ENCODE data around the gene PTCHD1.

Gene PTCHD1

DNA sequence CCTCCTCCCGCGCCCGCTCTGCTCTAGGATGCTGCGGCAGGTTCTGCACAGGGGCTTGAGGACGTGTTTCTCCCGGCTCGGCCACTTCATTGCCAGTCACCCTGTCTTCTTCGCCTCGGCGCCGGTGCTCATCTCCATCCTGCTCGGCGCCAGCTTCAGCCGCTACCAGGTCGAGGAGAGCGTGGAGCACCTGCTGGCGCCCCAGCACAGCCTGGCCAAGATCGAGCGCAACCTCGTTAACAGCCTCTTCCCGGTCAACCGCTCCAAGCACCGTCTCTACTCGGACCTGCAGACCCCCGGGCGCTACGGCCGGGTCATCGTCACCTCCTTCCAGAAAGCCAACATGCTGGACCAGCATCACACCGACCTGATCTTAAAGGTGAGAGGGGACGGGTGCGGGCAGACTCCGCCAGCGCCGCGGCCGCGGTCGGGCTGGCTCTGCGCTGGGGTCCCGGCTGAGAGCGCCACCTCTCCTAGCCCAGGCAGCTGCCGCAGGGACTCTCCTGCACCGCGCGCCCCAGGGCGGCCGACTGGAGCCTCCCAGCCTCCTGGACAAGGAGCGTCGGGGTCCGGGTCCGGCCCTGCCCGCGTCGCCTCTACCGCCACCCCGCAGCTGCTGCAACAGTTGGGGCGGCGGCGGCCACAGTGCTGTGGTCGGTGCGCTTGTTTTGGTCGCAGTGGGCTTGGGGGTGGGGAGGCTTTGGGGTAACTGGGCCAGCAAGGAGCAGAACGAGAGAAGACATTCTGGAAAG lies at the start of gene PTCHD1:
Gene PTCHD1 (plus strand): TSS at position 2 of the 752 bp plus-strand sequence. CDS start 27 bp downstream, at position 29.
- Mint-ChIP-seq H3K9me3 (no peaks in the 10 kb centered on the region), H3K27ac (peak within 1 kb of the TSS in 1 of 2 donors; percentile 27), H3K27me3 (peaks cover 59% of the 10 kb centered on the region), H3K4me1 (peaks cover 23% of the 10 kb centered on the region), H3K4me3 (peak within 1 kb of the TSS; percentile 67 to 77)
- no peak for DNase-seq
- peak; percentile 39 for ATAC-seq

- H3K9me3 Mint-ChIP-seq = peaks cover 0 to 7% of the 10 kb centered on the region in 2 donors
- H3K27me3 Mint-ChIP-seq = no peaks in the 10 kb centered on the region
- H3K4me3 Mint-ChIP-seq = no peak overlapping the region
- ATAC-seq (no peak), DNase-seq (no peak)
- no peaks in the 10 kb centered on the region for H3K4me1 Mint-ChIP-seq
- no peak overlapping the region for H3K27ac Mint-ChIP-seq
Observed at GRCh38 chrX:23286731-23287130, 47.9 kb upstream of the PTCHD1 start.

DNA sequence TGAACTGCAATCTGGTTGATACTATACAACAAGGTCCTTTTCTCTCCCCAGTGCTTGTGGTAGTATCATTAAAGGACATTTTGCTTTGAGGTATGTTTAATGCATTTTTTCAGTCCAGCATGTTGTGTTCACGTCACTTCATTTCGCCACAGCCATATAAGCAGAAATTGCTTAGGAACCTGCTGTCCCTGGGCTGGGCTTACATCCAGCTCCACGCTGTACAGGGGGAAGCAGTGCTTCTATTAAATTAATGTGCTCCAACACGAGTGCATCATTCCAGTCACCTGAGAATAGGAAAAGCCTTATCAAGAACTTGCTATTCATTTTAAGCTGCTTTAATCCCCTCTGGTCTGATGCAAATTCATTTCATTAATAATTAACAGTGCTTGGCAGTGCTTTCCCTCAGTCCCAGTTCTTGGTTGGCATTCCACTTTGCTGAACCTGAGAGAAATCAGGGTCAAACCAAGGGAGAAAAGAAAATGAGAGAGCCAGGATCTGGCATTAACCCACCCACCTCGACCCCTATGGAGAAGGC lies 47.4 kb upstream of the PTCHD1 start:
- no peak for ATAC-seq
- H3K4me1 Mint-ChIP-seq = no peaks in the 10 kb centered on the region
- no peak overlapping the region for H3K27ac Mint-ChIP-seq
- H3K9me3 Mint-ChIP-seq = peaks cover 0 to 7% of the 10 kb centered on the region in 2 donors
- H3K27me3 Mint-ChIP-seq = no peaks in the 10 kb centered on the region
- no peak overlapping the region for H3K4me3 Mint-ChIP-seq
- DNase-seq = no peak

- no peaks in the 10 kb centered on the region for H3K27me3 Mint-ChIP-seq
- H3K4me3 Mint-ChIP-seq = no peak overlapping the region
- no peaks in the 10 kb centered on the region for H3K9me3 Mint-ChIP-seq
- no peak for DNase-seq
- H3K4me1 Mint-ChIP-seq = no peaks in the 10 kb centered on the region
- H3K27ac Mint-ChIP-seq = no peak overlapping the region
- no peak for ATAC-seq
Observed at GRCh38 chrX:23292354-23292987, 42.2 kb upstream of the PTCHD1 start.

DNA sequence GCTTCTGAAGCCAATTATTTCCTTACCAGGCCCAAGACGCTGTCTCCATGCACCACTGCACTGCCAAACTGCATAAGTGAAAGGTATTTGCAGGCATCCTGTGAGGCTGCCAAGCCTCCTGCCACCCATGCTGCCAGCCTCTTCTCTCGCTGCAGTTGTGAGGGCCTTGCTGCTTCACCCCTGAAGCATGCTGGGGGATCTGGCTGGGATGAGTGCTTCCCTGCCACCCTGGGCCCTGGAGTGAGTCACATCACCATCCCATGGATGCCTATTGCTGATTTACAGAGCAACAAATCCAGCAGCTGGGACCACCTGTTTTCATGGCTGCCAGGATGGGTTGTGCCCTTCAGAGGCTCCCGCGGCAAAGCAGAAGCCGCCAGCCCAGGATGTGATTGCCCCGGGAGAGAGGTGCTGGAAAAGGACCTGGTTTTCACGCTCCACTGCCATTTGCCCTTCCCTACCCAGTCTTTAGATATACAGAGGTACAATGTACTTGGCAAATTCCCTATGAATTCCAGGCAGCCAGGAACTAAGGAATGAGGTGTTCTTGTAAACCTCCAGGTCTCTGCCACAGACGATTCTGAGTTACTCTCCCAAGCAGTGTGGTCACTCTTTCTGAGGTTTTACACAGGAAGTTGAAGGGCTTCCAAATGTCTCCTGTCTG lies 41.5 kb upstream of the PTCHD1 start:
- no peak for DNase-seq
- no peak for ATAC-seq
- H3K4me1 Mint-ChIP-seq = no peaks in the 10 kb centered on the region
- H3K27ac Mint-ChIP-seq = no peak overlapping the region
- H3K4me3 Mint-ChIP-seq = no peak overlapping the region
- H3K9me3 Mint-ChIP-seq = no peaks in the 10 kb centered on the region
- no peaks in the 10 kb centered on the region for H3K27me3 Mint-ChIP-seq

DNA sequence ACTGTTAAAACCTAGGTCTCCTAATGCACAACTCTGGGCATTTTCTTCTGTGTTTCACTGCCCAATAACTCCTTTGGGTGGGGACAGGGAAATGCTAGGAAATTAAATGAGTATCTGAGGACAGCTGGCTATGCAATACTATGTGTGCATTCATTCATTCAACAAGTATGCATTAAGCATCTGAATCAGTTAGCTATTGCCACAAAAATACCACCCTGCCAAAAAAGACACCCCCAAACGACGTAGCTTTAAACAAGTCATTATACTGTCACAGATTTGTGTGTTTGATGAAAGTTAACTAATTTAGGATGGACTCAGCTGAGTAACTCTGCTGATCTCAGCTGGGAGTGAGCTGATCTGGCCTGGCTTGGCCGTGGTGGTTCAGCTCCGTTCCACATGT lies 29.8 kb upstream of the PTCHD1 start:
- Mint-ChIP-seq H3K9me3 (no peaks in the 10 kb centered on the region), H3K27me3 (peaks cover 6% of the 10 kb centered on the region), H3K4me1 (no peaks in the 10 kb centered on the region), H3K27ac (no peak overlapping the region), H3K4me3 (no peak overlapping the region)
- no peak for ATAC-seq
- no peak for DNase-seq

- Mint-ChIP-seq H3K27ac (no peak overlapping the region), H3K27me3 (peaks cover 6% of the 10 kb centered on the region), H3K9me3 (no peaks in the 10 kb centered on the region), H3K4me3 (no peak overlapping the region), H3K4me1 (no peaks in the 10 kb centered on the region)
- DNase-seq (no peak), ATAC-seq (no peak)
Observed at GRCh38 chrX:23311731-23312130, 22.9 kb upstream of the PTCHD1 start.

GRCh38 chrX:23312136-23312535 lies 22.5 kb upstream of the PTCHD1 start:
- Mint-ChIP-seq H3K4me1 (no peaks in the 10 kb centered on the region), H3K4me3 (no peak overlapping the region), H3K27me3 (peaks cover 6% of the 10 kb centered on the region), H3K27ac (no peak overlapping the region), H3K9me3 (no peaks in the 10 kb centered on the region)
- DNase-seq (no peak), ATAC-seq (no peak)

GRCh38 chrX:23317799-23318724 lies 16.6 kb upstream of the PTCHD1 start:
- Mint-ChIP-seq H3K27ac (no peak overlapping the region), H3K9me3 (no peaks in the 10 kb centered on the region), H3K4me1 (no peaks in the 10 kb centered on the region), H3K27me3 (no peaks in the 10 kb centered on the region), H3K4me3 (no peak overlapping the region)
- ATAC-seq = peak; percentile 76
- peak; percentile 39 to 49 for DNase-seq

DNA sequence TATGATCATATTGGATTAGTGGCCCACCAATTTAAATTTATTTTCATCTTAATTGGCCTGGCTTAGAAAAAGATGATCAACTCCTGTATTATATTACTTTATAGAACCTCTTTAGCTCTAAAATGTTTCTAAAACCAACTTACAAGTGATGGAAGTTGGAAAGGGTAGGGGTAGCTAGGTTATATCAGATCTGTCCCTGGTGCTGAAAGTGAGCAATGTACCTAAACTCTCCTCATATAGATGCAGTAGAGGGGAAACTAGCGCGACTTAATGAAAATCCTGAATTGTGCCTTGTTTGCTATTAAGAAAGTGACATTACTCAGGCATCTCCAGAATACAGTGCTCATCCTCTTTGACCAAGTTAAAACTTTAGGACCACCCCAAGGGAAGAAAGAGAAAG lies 7.5 kb upstream of the PTCHD1 start:
- Mint-ChIP-seq H3K4me3 (no peak overlapping the region), H3K9me3 (no peaks in the 10 kb centered on the region), H3K27ac (no peak overlapping the region), H3K27me3 (peaks cover 28% of the 10 kb centered on the region), H3K4me1 (peaks cover 2% of the 10 kb centered on the region)
- DNase-seq = no peak
- ATAC-seq = no peak

DNA sequence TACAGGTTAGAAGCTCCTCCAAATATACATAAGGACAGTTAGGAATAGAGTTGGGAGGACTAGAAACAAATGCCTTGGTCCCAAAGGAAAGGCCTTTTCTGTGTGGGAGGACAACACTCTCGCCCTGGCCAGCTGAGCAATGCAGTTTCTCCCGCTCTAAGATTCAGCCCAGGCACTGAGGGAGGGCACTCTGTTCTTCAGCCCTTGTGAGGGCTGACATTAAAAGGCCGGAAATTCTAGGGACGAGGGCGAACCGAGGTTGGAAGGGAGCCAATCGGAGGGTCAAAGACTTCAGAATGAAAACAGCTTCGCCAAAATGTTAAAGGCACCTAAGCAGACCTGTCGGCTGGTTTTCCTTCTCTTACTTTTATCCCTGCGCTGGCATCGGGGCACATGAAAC lies 2.9 kb upstream of the PTCHD1 start:
- H3K4me3 Mint-ChIP-seq = peak overlapping the region in 1 of 2 donors; percentile 73
- peaks cover 61% of the 10 kb centered on the region for H3K27me3 Mint-ChIP-seq
- H3K27ac Mint-ChIP-seq = no peak overlapping the region
- ATAC-seq (no peak), DNase-seq (no peak)
- peaks cover 23% of the 10 kb centered on the region for H3K4me1 Mint-ChIP-seq
- H3K9me3 Mint-ChIP-seq = no peaks in the 10 kb centered on the region

DNA sequence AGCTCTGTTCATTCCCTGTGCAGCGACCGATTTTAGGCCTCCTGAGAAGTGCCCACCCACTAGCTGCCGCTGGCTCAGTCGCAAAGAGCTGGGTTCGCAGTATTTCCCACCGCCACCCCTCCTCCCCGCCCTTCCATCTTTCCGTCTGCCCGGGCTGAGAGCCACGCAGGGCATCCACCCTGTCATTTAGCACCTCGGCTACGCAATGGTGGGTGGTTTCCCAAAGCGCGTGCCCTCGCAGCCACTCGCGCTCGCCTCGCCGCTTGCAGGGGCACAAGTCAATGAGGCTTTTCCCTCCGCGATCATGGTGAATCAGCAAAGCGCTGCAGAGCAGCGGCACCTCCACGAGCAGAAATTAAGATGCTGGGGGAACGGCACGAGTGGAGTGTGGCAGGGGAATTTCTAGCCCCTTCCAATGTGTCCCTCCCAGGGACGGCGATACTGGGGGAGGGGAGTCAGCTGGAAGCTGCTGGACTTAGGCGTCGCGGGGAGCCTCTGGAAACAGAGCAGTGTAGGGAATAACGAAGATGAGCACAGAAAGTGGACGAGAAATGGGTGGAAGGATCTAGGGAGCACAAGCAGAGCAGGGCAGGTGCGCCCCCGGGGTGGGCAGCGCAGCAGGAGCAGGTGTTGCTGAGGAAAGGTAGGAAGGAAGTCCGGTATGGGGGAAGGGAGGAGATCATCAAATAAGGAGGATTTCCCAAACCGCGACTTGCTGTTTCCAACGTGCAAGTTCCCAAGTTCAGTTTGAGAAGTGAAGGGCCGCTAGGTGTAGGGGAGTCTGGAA lies 2.4 kb upstream of the PTCHD1 start:
- H3K4me1 Mint-ChIP-seq = peaks cover 23% of the 10 kb centered on the region
- DNase-seq = peak in 1 of 2 donors; percentile 22
- H3K27ac Mint-ChIP-seq = peak overlapping the region in 1 of 2 donors; percentile 9
- no peaks in the 10 kb centered on the region for H3K9me3 Mint-ChIP-seq
- H3K27me3 Mint-ChIP-seq = peaks cover 63% of the 10 kb centered on the region
- peak; percentile 50 for ATAC-seq
- peak overlapping the region; percentile 73 to 78 for H3K4me3 Mint-ChIP-seq

DNA sequence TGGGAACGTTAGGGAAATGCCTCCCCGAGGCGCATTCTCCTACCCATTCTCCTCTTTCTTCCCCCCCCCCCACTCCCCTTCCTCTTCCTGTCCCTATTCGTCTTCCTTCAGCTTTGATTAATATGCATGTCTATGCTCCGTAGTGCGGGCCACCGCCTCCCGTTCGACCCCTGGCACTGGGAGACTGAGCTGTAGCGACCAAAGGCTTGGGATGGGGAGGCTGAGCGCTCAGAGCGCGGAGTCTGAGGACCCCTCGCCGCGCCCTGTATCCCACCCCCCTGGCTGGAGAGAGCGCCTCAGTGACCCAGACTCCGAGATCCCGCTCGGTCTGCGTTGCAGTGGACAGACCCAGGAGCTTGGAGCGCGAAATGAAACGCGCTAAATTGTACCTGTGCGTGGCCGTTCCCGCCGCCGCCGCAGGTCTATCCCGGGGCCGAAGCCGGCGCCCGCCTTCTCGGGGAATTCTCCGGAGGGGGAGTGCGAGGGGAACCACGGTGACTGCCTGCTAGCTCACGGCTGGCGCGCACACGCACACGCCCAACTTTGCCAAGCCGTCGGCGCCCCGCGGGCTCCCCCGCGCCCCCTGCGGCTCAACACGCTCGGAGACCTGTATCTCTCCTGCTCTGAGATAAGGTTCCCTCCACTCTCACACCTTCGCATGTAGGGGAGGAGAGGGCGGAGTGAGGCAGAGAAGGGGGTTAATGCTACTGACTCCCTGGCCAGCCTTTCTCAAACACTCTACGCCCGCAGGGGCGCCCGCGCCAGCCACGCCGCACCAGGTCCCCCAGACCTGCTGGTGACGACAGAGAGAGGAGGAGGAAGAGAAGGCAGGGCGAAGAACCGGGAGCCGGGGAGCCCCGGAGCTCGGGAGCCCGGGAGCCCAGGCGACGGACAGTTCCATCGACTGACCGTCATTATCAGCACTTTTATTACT lies 1.5 kb upstream of the PTCHD1 start:
- Mint-ChIP-seq H3K4me1 (peaks cover 23% of the 10 kb centered on the region), H3K27ac (no peak overlapping the region), H3K4me3 (peak overlapping the region; percentile 51 to 55), H3K9me3 (no peaks in the 10 kb centered on the region), H3K27me3 (peaks cover 63% of the 10 kb centered on the region)
- DNase-seq (no peak), ATAC-seq (peak; percentile 22)
